ENCODE data around the gene RANBP1.

Gene RANBP1

DNA sequence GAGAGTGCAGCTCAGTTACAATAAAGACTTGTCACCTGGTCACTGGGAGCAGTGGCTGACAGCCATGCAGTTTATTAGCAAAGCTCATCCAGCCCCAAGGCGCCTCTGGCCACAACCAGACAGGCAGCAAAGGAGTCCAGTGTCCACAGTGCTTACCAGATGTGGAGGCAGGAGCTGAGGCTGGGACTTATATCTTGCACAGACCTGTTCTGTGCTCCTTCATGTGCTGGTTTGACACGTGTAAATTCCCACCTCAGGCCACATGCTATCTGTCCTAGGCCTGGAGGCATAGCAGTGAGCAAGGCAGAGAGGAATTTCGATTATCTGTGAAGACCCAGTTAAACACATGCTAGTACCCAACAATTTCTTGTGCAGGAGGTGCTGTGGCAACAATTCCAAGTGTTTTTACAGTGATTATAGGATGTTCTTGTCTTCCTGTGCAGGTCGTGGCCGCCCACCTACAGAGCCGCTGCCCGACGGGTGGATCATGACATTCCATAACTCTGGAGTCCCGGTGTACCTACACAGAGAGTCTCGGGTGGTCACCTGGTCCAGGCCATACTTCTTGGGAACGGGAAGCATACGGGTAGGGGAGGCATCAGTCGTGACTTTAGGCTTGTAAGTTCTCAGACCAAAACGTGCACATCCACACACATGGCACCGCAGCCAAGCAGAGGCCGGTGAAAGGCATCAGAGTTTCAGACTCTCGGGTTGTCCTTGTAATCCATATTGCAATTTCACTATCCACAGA, 26.5 kb upstream of the RANBP1 start:
- DNase-seq, result no peak

DNA sequence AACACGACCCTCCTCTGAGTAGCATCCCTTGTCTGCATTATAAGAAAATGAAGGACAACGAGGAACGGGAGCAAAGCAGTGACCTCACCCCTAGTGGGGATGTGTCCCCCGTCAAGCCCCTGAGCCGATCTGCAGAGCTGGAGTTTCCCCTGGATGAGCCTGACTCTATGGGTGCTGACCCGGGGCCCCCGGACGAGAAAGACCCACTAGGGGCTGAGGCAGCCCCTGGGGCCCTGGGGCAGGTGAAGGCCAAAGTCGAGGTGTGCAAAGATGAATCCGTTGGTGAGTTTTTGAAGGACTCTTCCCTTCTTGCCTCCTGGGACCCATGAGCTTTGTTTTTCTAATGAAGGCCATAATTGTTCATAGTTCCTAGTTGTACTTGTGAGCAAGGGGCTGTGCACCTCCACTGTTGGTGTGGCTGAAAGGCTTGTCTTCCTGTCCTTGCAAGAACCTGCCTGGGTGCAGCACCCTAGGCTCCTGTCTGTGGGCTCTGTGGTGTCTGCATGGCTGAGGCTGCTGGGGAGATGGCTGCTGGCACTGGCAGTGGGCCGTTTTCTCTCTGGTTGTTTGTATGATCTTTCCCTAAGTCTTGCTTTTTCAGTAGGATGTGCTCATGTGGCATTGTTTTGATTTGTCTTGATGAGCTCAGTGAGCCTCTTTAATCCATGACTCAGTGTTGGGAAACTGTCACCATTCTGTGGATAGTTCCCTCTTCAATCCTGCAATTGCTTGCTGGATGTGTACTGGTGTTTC, 25.8 kb upstream of the RANBP1 start:
- no peak for DNase-seq

DNA sequence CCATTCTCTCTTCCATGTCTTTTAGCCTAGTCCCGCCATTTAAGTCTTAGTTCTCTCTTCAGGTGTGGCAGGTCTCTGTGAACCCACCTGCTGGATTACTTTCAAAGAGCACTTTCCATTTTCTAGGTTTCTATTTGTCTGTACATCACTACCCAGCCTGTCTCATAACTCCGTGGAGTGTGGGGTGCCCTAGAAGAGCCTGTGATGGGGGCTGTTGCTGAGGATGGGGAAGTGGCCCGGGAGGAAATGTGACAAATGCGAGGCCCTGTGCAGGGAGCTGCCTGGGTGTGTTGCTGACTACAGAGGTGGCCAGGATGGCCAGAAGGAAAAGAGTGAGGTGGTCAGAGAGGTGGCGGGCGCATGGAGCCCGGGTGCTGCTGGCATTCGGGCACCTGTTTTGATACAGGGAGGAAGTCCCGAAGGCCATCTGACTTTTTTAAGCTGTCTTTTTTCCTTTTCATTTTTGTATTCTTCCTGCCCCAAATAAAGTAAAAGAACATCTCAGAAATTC, 25.1 kb upstream of the RANBP1 start:
- no peak for DNase-seq

- no peak for DNase-seq
Observed at GRCh38 chr22:20091690-20092476, 24.0 kb upstream of the RANBP1 start.

GRCh38 chr22:20092477-20092854, 23.4 kb upstream of the RANBP1 start:
- DNase-seq, result no peak

DNA sequence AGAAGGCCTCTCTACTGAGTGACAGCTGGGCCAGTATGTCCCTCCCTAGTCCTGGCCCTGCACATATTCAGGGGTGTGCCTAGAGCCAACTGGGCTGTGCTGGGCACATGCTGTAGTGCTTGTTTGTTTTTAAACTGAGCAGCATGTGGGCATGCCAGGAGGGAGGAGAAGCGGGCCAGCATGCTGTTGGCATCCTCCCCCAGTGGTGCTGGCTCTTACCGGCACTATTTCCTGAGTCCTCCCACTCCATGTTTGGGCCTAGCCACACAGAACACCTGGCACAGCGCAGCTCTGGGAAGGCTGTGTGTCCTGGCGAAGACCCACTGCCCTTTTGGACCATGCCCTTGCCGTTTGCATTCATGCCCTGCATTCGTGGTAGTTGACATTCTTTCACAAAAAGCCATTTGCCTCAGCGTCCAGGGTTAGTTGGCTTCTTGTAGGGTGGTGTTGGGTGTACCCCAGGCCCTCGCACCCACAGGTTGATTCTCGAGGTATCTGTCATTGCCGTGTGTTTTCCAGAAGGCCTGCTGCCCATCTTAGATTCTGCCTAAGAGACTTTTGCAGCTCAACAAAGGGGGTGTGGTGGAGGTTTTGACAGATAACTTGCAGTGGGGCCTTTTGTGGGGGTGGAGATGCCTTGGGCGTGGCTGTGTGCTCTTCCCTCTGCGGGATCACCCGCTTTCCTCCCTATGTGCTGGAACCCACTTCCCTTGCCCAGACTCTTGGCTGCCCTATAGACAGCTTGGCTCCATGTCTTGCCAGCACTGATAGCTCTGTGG, 22.3 kb upstream of the RANBP1 start:
- no peak for DNase-seq

DNA sequence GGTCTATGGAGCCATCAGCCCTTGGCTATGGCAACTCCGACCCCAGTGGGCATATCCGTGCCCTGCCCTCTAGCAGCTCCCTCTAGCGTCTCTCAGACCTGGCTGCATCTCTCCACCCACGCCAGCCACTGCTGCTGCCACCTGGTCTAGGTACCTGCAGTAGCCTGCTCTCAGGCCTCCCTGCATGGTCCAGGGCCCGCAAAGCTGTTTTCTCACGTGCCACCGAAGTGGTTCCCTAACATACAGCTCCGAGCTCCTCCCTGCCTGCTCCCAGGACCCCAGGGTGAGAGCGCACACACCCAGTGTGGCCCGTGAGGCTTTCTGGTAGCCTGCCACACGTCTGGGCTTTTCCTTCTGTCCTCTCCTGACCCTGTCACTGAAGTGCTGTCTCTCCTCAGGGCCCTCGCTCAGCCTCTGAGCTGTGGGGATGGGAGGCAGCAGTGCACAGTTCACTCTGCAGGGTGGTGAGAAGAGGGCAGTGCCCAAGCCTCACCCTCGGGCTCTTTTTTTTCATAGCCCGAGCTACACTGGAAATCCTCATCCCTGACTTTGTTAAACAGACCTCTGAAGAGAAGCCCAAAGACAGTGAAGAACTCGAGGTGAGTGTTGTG, 21.6 kb upstream of the RANBP1 start:
- DNase-seq, result no peak

DNA sequence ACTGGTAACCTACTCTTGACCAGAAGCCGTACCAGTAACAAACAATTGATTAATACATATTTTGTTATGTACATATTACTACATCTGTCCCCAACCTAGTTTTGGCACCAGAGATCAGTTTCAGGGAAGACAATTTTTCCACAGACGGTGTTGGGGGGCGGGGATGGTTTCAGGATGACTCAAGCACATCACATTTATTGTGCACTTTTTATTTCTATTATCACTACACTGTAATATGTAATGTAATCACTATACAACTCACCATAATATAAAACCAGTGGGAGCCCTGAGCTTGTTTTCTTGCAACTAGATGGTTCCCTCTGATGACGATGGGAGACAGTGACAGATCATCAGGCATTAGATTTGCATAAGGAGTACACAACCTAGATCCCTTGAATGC, 20.4 kb upstream of the RANBP1 start:
- no peak for DNase-seq

- DNase-seq, result no peak
Observed at GRCh38 chr22:20096574-20097420, 19.1 kb upstream of the RANBP1 start.

DNA sequence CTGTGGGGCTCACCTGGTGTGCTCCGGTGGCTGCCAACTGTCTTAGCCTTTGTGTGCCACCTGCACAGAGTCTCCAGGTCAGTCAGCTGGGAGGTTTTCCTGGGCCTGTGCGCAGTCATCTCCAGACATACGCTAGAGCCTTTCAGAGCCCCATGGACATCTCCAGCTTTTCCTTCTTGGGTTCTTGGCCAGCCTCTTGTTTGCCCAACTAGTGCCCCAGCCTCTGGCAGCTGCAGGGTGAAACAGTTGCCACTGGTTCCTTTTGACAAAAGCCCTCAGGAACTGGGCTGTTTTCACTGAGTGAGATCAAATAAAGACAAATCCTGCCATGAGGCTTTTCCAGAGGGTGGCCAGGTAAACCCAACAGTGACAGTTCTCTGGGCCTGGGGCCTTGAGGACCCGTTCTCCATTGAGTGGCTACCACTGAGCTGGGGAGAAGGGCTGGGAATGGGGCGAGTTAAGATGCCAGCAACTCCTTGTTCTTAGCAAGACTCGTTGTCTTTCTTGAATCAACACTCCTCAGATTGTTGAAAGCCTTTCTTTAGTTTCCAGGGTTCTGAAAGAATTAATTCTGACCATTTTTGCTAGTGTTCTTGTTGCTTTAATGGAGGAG, 16.7 kb upstream of the RANBP1 start:
- DNase-seq, result no peak

DNA sequence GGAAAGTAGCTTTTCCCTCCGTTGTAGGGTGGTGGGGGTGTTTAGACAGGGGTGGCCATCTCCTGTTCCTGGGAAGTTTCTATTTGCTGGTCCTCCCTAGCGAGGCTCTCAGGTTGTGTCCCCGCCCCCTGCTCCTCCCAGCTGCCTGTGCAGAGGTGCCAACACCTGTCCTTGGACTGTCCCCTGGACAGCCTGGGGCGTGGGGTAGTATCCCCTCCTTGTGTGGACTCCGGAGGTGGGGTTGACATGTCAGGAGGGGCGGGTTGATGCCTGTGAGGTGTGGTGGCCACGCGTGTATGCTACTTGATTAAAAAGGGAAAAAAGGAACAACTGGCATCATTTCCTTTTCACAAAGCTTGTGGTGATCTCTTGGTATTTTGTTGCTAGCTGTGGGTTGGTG, 14.3 kb upstream of the RANBP1 start:
- DNase-seq, result no peak

DNA sequence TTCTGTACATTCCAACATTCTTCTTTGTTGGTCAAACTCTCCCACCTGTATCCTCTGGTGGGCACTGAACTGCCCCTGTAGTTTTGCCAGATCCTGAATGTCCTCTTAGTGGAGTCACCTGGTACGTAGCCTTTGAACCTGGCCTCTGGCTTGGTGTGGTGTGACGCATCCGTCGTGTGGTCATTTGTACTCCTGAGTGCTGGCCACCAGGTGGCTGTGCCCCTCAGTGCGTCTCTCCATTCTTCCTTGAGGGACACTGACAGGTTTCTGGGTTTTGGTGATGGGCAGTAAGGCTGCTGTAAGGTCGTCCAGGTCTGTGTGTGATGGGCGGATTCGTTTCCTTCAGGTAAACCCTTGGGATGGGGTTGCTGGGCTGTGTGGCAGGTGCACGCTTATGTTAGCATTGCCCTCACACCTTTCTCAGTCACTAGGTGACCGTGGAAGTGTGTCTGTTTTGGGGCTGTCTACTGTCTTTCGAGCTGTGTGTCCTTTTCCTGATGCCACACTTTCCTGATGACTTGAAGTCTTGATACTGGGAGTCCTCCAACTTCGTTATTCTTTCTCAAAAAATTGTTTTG, 13.6 kb upstream of the RANBP1 start:
- no peak for DNase-seq

DNA sequence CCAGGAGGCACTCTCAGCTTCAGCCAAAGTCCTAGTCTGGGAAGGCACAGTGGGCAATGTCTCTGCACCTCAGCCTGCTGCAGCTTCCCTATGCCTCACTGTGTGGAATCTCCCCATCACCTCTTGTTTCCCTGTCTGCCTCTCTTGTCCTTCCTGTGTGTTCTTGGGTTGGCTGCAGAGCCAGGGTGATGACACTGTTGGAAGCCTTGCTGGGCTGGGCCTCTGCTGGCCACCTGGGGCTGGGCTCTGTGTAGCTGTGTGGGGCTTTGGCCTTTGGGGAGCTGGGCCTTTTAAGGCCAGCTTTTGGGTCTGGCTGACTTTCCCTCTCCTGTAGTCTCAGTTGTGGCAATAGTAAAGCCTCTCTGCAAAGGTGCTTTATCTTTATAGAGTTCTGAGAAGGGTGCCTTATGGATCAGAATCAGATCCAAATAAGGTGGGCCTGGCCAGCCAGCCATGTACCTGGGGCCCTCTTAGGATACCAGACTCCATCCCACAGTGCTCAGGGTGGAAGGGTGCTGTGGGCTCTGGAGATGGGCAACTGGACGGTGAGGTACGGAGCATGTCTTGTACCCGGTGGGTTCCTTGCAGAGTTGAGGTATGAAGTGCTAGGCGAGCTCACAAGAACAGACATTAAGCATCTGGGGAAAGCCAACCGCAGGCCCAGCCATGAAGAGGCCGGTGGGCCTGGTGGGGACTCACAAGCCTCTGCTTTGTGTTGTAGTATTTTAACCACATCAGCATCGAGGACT, 10.3 kb upstream of the RANBP1 start:
- DNase-seq, result no peak

GRCh38 chr22:20106205-20106848, 9.6 kb upstream of the RANBP1 start:
- DNase-seq, result no peak

DNA sequence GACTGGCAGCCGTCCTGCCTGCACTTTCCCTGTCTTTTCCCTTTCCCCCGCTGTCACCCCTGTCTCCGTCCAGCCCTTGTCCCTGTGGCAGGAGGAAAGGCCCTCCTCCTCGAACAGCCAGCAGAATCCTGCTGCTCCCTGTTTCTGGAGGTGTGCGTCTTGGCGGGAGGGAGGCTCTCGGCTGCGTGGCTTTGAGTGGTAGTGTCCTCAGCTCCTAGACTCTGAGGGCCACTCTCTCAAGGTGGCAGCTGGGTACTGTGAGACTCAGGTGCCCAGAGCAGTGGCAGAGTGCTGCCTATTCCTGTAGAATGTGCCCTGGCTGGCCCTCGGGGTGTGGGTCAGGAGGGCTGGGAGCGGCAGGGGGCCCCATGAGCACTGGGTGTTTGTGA, 9.1 kb upstream of the RANBP1 start:
- no peak for DNase-seq

DNA sequence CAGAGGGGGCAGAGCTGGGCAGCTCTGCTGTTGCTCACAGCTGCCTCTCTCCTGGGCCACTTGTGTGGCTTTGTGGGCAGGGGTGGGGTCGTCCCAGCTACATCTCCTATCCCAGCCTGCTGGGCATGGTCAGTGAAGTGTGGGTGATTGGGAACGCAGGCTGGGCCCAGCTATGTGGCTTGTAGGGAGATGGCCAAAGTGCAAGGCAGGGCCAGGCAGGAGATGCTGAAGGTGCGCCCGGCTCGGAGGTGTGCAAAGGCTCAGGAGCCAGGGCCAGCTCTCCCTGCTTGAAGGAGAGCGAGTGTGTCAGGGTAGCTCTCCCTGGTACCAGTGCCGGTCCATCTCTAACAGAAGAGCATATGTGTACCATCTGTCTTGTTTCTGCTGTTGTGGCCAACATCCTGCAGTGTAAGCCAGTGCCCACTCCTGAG, 8.4 kb upstream of the RANBP1 start:
- no peak for DNase-seq

DNA sequence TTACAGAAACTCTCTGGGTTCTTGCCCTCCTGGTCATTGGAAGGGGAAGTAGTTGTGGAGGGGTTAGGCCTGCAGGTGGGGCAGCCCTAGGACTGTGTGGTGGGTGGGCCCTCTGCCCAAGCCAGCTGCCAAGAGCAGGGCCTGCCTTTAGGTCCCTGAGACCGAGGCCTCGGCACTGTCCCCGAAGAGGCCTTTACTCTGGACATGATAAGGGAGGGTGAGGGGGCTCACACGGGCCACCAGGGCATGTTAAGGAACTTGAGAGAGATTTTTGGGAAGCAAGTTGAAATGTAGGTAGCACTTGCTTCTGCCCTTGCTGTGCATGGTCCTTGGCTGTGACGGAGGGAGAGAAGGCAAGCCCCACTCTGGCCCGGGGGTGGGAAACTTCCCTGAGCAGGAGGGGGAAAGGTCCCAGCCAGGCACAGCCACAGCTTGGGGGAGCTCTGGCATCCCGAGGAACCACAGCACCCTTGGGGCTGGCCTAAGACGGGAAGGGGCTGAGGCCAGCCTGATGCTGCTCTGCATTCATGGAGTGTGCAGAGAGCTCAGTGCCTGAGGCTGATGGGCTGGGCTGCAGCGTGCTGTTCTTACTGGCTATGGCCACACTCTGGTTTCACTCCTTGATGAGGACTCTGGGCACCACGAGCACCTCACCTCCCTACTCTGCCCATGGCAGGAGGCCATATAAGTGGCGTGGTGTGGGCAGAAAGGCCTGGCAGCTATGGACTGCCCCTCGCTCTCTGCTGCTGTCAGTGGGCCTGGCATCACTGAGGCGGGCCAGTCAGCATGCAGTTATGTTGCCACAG, 7.8 kb upstream of the RANBP1 start:
- DNase-seq, result no peak

DNA sequence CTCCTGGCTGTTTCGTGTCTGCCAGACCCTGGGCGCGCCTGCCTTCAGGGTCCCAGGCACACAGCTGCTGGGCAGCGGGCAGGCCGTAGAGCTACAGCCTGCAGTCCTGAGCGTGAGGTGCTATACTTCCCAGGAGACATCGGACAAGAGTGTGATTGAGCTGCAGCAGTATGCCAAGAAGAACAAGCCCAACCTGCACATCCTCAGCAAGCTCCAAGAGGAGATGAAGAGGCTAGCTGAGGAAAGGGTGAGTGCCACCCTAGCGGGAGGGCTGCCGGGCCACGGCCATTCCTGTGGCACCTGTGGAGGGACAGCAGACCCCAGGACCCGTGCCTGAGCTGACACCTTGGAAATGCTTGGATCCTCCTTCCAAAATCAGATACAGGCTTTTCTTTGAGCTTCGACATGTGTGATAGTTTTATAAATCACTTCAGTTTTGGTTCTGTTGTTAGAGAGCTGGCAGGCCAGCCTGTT, 7.1 kb upstream of the RANBP1 start:
- no peak for DNase-seq
